ENCODE measurements around the gene CCSER2. TPM values are rescaled to one million over a fixed set of nuclear protein-coding genes. Genes with fewer than 3 reads are reported as not detected.

CCSER2 gene
- total and polyA plus RNA-seq, 2 donors (not counting 1 experiment from before 2014, with no cell fraction given) = 6.0 to 45.9 TPM

DNA sequence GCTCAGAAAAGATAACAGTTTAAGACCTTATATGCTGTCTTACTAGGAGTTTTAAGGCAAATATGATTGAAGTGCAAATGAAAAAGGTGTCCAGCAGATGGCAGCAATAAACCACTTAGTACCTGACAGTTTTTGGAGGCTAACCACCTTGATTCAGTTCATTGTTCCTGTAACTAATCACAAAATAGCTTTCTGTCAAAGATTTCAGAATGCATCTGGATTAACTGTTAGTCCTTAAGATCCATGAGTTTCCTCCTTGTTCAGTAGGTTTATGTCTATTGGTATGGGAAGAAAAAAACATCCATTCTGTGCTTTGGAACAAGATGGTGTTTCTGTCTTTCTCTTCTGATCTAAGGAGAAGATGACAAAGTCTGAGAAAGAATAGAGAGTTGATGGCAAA lies 46.6 kb downstream of the CCSER2 start:
- no peaks in the 10 kb centered on the region for H3K9me3 Mint-ChIP-seq (ENCODE audit: insufficient read depth)
- ATAC-seq (ENCODE audit: low read depth) (no peak), DNase-seq (peak; percentile 64)
- H3K9me3 ChIP-seq (ENCODE audit: control extremely low read depth in 1 of 3, control insufficient read depth in 2 of 3, insufficient read depth in 1 of 3, low read length in 2 of 3) = no peaks in the 10 kb centered on the region
- H3K79me2 ChIP-seq (ENCODE audit: control insufficient read depth, insufficient read depth, low read length) = peaks cover 4% of the 10 kb centered on the region
- H3K27me3 Mint-ChIP-seq = no peaks in the 10 kb centered on the region
- H3K4me3 Mint-ChIP-seq = no peak overlapping the region
- no peaks in the 10 kb centered on the region for H3K27me3 ChIP-seq (replicated peaks in 1 of 4; ENCODE audit: control extremely low read depth in 1 of 4, control insufficient read depth in 3 of 4, insufficient read depth in 4 of 4, low read length in 3 of 4)
- no peak overlapping the region for H3K9ac ChIP-seq (ENCODE audit: low read length)
- H3K36me3 ChIP-seq (replicated peaks in 1 of 2; ENCODE audit: control extremely low read depth in 1 of 2, control insufficient read depth in 1 of 2, extremely low read depth in 1 of 2, insufficient read depth in 2 of 2, low read length in 1 of 2) = peaks cover 0 to 9% of the 10 kb centered on the region in 2 experiments
- TF ChIP-seq CTCF (IDR thresholded peaks at IDR 0.05) (peak; percentile 80), EZH2 (IDR thresholded peaks at IDR 0.05; ENCODE audit: borderline replicate concordance, insufficient read depth, low read depth, low read length, poor library complexity, severe bottlenecking) (no peak)
- H3K27ac Mint-ChIP-seq = no peak overlapping the region
- H2AFZ ChIP-seq (ENCODE audit: insufficient read depth, low read depth, low read length, poor library complexity, severe bottlenecking) = no peak overlapping the region
- H3K4me2 ChIP-seq (replicated peaks; ENCODE audit: low read depth, low read length, poor library complexity, severe bottlenecking) = no peak overlapping the region
- ChIA-PET POLR2A (no interaction called here), CTCF (interaction anchor here (0.6 to 3.8 kb wide), 7 partner anchors 9 to 165 kb away, joined by 3 to 43 read pairs (median 4); no protein-coding TSS in a partner anchor)
- intact Hi-C loops (cut with micrococcal nuclease) = loop anchor here (1.0 to 2.0 kb wide), 2 partner anchors 110 to 162 kb away; no protein-coding TSS in a partner anchor
- H3K4me1 ChIP-seq (ENCODE audit: control insufficient read depth in 2 of 2, insufficient read depth in 2 of 2, low read length in 2 of 2) = no peaks in the 10 kb centered on the region
- no peak overlapping the region for H3K4me3 ChIP-seq (ENCODE audit: control extremely low read depth in 1 of 5, extremely low read depth in 1 of 5, insufficient read depth in 1 of 5, low read depth in 2 of 5, low read length in 4 of 5)
- H3K27ac ChIP-seq (ENCODE audit: low read length in 2 of 2) = no peak overlapping the region
- H3K4me1 Mint-ChIP-seq = peaks cover 4% of the 10 kb centered on the region
- no peaks in the 10 kb centered on the region for H4K20me1 ChIP-seq (ENCODE audit: control insufficient read depth, insufficient read depth, low read length, poor library complexity, severe bottlenecking)

DNA sequence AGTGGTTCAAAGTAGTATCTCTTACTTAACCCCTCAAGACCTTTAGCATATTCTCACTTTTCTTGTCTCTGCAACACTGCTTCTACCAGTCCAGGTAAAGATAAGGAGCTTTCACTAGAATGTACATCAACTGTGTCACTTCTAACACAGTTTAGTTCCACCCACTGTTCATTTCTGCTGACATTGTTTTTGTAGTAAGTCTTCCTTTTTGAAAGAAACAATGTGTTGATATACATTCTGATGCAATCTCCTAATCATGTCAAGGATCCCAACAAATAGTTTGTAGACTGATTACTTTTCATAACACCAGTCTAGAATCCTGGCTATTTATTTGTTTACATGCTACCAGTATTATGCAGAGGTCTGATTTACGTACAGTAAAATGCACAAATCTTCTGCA lies 47.5 kb downstream of the CCSER2 start:
- H3K27me3 ChIP-seq (replicated peaks in 1 of 4; ENCODE audit: control extremely low read depth in 1 of 4, control insufficient read depth in 3 of 4, insufficient read depth in 4 of 4, low read length in 3 of 4) = no peaks in the 10 kb centered on the region
- CTCF ChIA-PET = interaction anchor here (0.7 to 3.8 kb wide), 5 partner anchors 23 to 161 kb away, joined by 3 to 43 read pairs (median 4); no protein-coding TSS in a partner anchor
- H3K79me2 ChIP-seq (ENCODE audit: control insufficient read depth, insufficient read depth, low read length) = peaks cover 4% of the 10 kb centered on the region
- intact Hi-C loops (cut with micrococcal nuclease) = loop anchor here (1.0 to 2.0 kb wide), 2 partner anchors 111 to 161 kb away; no protein-coding TSS in a partner anchor
- no peak overlapping the region for H3K9ac ChIP-seq (ENCODE audit: low read length)
- Mint-ChIP-seq H3K9me3 (ENCODE audit: insufficient read depth) (no peaks in the 10 kb centered on the region), H3K4me1 (peaks cover 4% of the 10 kb centered on the region), H3K27ac (no peak overlapping the region), H3K4me3 (no peak overlapping the region), H3K27me3 (no peaks in the 10 kb centered on the region)
- H3K27ac ChIP-seq (ENCODE audit: low read length in 2 of 2) = no peak overlapping the region
- no peaks in the 10 kb centered on the region for H3K4me1 ChIP-seq (ENCODE audit: control insufficient read depth in 2 of 2, insufficient read depth in 2 of 2, low read length in 2 of 2)
- POLR2A ChIA-PET = no interaction called here
- DNase-seq = no peak
- no peak overlapping the region for H2AFZ ChIP-seq (ENCODE audit: insufficient read depth, low read depth, low read length, poor library complexity, severe bottlenecking)
- H3K9me3 ChIP-seq (ENCODE audit: control extremely low read depth in 1 of 3, control insufficient read depth in 2 of 3, insufficient read depth in 1 of 3, low read length in 2 of 3) = no peaks in the 10 kb centered on the region
- TF ChIP-seq EZH2 (IDR thresholded peaks at IDR 0.05; ENCODE audit: borderline replicate concordance, insufficient read depth, low read depth, low read length, poor library complexity, severe bottlenecking) (no peak), CTCF (IDR thresholded peaks at IDR 0.05) (no peak)
- WGBS (ENCODE audit: insufficient coverage) = no CpG with 5 or more reads among the region's 1 CpG
- no peak for ATAC-seq (ENCODE audit: low read depth)
- H3K4me3 ChIP-seq (ENCODE audit: control extremely low read depth in 1 of 5, extremely low read depth in 1 of 5, insufficient read depth in 1 of 5, low read depth in 2 of 5, low read length in 4 of 5) = no peak overlapping the region
- no peak overlapping the region for H3K4me2 ChIP-seq (replicated peaks; ENCODE audit: low read depth, low read length, poor library complexity, severe bottlenecking)
- no peaks in the 10 kb centered on the region for H4K20me1 ChIP-seq (ENCODE audit: control insufficient read depth, insufficient read depth, low read length, poor library complexity, severe bottlenecking)
- peaks cover 0 to 16% of the 10 kb centered on the region in 2 experiments for H3K36me3 ChIP-seq (replicated peaks in 1 of 2; ENCODE audit: control extremely low read depth in 1 of 2, control insufficient read depth in 1 of 2, extremely low read depth in 1 of 2, insufficient read depth in 2 of 2, low read length in 1 of 2)
